GM12874 (cell line): ENCODE measurements around the gene OR1S2.

Experiments used
- CTCF ChIP-seq: IDR thresholded peaks from 2 replicates; pipeline ENCODE4 v1.5.1; 2011; ENCODE audit warnings: low read depth, mild to moderate bottlenecking, control low read depth, low read length, moderate library complexity; ENCODE audit not compliant: insufficient read depth

Gene OR1S2

GRCh38 chr11:58195939-58196338, 8.0 kb downstream of the OR1S2 start:
- no peak for TF ChIP-seq CTCF

- no peak for TF ChIP-seq CTCF
These were observed 10.6 kb downstream of the OR1S2 start for GRCh38 chr11:58193391-58193790.

- TF ChIP-seq CTCF, result no peak
These were observed 11.7 kb downstream of the OR1S2 start for GRCh38 chr11:58192229-58192628.

- no peak for TF ChIP-seq CTCF
These were observed 15.2 kb downstream of the OR1S2 start, which contains the start of gene OR9Q2 for GRCh38 chr11:58188770-58189169. OR9Q2 (plus strand) TSS chr11:58189070; CDS start chr11:58190491, 1,421 bp downstream.

- TF ChIP-seq CTCF, result no peak
These were observed 17.0 kb downstream of the OR1S2 start for GRCh38 chr11:58186938-58187337.

GRCh38 chr11:58179648-58180047, 24.3 kb downstream of the OR1S2 start:
- no peak for TF ChIP-seq CTCF

- no peak for TF ChIP-seq CTCF
These were observed 25.5 kb downstream of the OR1S2 start for GRCh38 chr11:58178444-58178843.

- no peak for TF ChIP-seq CTCF
These were observed 26.4 kb downstream of the OR1S2 start for GRCh38 chr11:58177409-58178054.
